ENCODE results near the gene PAWR.
"Not testable (repeated sequence)": the region's sequence is repeated elsewhere in the genome, so short reads cannot be mapped to it uniquely, and the experiment has no call there.

PAWR gene

DNA sequence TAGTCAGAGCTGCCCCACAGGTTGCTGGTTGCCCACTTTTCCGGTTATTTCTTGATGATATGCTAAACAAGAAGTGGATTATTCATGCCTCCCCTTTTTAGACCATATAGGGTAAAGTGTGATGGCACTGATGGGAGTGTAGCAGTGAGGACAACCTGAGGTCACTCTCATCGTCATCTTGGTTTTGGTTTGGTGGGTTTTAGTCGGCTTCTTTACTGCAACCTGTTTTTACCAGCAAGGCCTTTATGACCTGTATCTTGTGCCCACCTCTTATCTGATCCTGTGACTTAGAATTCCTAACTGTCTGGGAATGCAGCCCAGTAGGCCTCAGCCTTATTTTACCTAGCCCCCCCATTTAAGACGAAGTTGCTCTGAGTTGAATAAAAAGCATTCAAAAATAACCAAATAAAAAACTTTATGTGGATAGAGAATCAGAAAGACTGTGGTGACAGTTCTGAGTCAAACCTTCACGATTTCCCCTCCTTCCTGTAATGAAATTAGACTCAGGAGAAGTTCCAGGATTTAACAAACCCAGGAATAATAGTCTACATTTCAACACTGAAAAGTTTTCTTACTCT is 144.2 kb downstream of the PAWR start:
- H3K36me3 ChIP-seq (ENCODE audit: control insufficient read depth in 1 of 2, insufficient read depth in 2 of 2, low read length in 2 of 2) = no peaks in the 10 kb centered on the region
- H3K4me1 ChIP-seq (ENCODE audit: control insufficient read depth in 1 of 2, insufficient read depth in 2 of 2, low read length in 2 of 2) = peaks cover 0 to 12% of the 10 kb centered on the region in 2 donors
- H3K27ac ChIP-seq (ENCODE audit: low read length) = no peak overlapping the region
- H3K9me3 ChIP-seq (ENCODE audit: control insufficient read depth in 1 of 2, low read length in 2 of 2) = no peaks in the 10 kb centered on the region
- H3K27me3 ChIP-seq (ENCODE audit: low read depth, low read length) = no peaks in the 10 kb centered on the region
- no peak overlapping the region for H3K4me3 ChIP-seq (ENCODE audit: low read depth in 1 of 2, low read length in 2 of 2)

DNA sequence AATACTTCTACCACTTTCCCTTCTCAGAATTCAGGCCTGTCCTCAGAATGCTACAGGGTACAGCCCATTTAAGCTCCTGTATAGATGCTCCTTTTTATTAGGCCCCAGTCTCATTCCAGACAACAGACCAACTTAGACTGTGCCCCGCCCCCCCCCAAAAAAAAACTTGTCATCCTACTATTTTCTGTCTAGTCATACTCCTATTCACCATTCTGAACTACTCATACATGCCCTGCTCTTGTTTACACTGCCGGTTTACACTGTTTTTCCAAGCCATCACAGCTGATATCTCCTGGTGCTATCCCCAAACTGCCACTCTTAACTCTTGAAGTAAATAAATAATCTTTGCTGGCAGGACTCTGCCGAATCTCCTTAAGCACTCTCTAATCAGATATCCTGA is 146.3 kb downstream of the PAWR start:
- not testable (repeated sequence) for H3K36me3 ChIP-seq (ENCODE audit: control insufficient read depth in 1 of 2, insufficient read depth in 2 of 2, low read length in 2 of 2); H3K9me3 ChIP-seq (ENCODE audit: control insufficient read depth in 1 of 2, low read length in 2 of 2); H3K4me3 ChIP-seq (ENCODE audit: low read depth in 1 of 2, low read length in 2 of 2); H3K27me3 ChIP-seq (ENCODE audit: low read depth, low read length); H3K27ac ChIP-seq (ENCODE audit: low read length)
- peaks cover 0 to 12% of the 10 kb centered on the region in 2 donors for H3K4me1 ChIP-seq (ENCODE audit: control insufficient read depth in 1 of 2, insufficient read depth in 2 of 2, low read length in 2 of 2)

DNA sequence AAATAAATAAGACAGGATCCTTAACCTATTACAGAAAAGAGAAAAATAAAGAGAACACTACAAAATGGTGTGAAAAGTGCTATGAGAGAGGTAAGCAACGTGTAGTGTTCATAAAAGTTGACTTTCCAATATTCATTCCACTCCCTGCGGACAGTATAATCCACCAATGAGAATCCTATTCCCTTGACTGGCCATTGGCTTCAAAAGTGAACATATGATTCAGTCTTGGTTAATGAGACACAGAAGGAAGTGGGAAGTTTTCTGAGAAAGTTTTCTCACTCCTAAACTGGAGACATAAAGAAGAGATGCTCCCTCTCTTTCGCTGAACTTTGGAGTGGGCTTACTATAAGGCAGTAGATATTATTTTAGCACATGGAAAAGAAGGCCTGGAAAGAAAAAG is 153.1 kb downstream of the PAWR start:
- Histone ChIP-seq H3K27ac (ENCODE audit: low read length) (no peak overlapping the region), H3K4me1 (ENCODE audit: control insufficient read depth in 1 of 2, insufficient read depth in 2 of 2, low read length in 2 of 2) (no peaks in the 10 kb centered on the region), H3K27me3 (ENCODE audit: low read depth, low read length) (no peaks in the 10 kb centered on the region)

DNA sequence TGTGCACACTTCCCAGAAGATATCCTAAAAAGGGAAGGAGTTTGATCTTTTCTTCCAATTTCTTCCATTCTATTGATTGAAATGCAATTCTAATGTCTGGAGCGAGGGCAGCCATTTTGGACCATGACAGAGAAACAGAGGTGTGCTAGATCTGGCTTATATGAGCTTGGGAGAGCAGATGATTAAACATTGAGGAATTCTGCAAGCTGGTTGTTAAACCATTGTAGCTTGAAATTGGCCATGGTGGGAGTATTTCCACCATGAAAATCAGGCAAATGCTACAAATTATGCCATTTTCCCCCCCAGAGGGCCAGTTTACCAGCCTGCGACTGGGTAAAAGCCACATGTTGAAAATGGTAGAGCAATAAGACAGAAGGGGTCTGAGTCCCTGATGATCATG is 155.0 kb downstream of the PAWR start:
- no peaks in the 10 kb centered on the region for H3K27me3 ChIP-seq (ENCODE audit: low read depth, low read length)
- H3K27ac ChIP-seq (ENCODE audit: low read length) = no peak overlapping the region
- no peaks in the 10 kb centered on the region for H3K36me3 ChIP-seq (ENCODE audit: control insufficient read depth in 1 of 2, insufficient read depth in 2 of 2, low read length in 2 of 2)
- no peaks in the 10 kb centered on the region for H3K9me3 ChIP-seq (ENCODE audit: control insufficient read depth in 1 of 2, low read length in 2 of 2)
- no peak overlapping the region for H3K4me3 ChIP-seq (ENCODE audit: low read depth in 1 of 2, low read length in 2 of 2)
- H3K4me1 ChIP-seq (ENCODE audit: control insufficient read depth in 1 of 2, insufficient read depth in 2 of 2, low read length in 2 of 2) = no peaks in the 10 kb centered on the region

More for the DNA sequence above, 153.1 kb downstream of the PAWR start:
- H3K4me3 ChIP-seq (ENCODE audit: low read depth in 1 of 2, low read length in 2 of 2) = no peak overlapping the region
- H3K36me3 ChIP-seq (ENCODE audit: control insufficient read depth in 1 of 2, insufficient read depth in 2 of 2, low read length in 2 of 2) = no peaks in the 10 kb centered on the region
- no peaks in the 10 kb centered on the region for H3K9me3 ChIP-seq (ENCODE audit: control insufficient read depth in 1 of 2, low read length in 2 of 2)

Measured in muscle layer of duodenum (tissue), 2 donors.